ENCODE data around the gene NPEPL1. TPM values are rescaled to one million over a fixed set of nuclear protein-coding genes. Genes with fewer than 3 reads are reported as not detected.

The NPEPL1 gene
- total and polyA plus RNA-seq, 2 donors (not counting 3 experiments of a cell fraction or from before 2014, with no cell fraction given): 22.5 to 40.8 TPM

GRCh38 chr20:58666702-58667101, 25.9 kb upstream of the NPEPL1 start:
- Histone ChIP-seq H3K27me3 (ENCODE audit: control insufficient read depth in 2 of 2, insufficient read depth in 2 of 2, low read length in 2 of 2) (no peaks in the 10 kb centered on the region), H3K9me3 (replicated peaks; ENCODE audit: control insufficient read depth, insufficient read depth, low read length) (no peaks in the 10 kb centered on the region), H3K4me3 (replicated peaks in 1 of 3; ENCODE audit: insufficient read depth in 1 of 3, low read depth in 1 of 3, low read length in 3 of 3) (no peak overlapping the region), H3K79me2 (ENCODE audit: control insufficient read depth, insufficient read depth, low read length) (peaks cover 48% of the 10 kb centered on the region), H3K4me2 (ENCODE audit: insufficient read depth, low read length) (no peak overlapping the region), H2AFZ (ENCODE audit: low read depth, low read length) (no peak overlapping the region), H3K9me1 (replicated peaks; ENCODE audit: control insufficient read depth, extremely low read depth, insufficient read depth, low read length) (no peaks in the 10 kb centered on the region), H3K9ac (replicated peaks; ENCODE audit: extremely low read depth, insufficient read depth, low read length) (no peak overlapping the region), H4K20me1 (replicated peaks; ENCODE audit: control insufficient read depth, extremely low read depth, insufficient read depth, low read length) (no peaks in the 10 kb centered on the region), H3K36me3 (ENCODE audit: control insufficient read depth in 2 of 2, extremely low read depth in 1 of 2, insufficient read depth in 2 of 2, low read length in 2 of 2) (peaks cover 12 to 21% of the 10 kb centered on the region in 2 experiments), H3K27ac (ENCODE audit: insufficient read depth, low read depth, low read length) (no peak overlapping the region), H3K4me1 (ENCODE audit: control insufficient read depth, extremely low read depth, insufficient read depth, low read length) (peaks cover 6% of the 10 kb centered on the region)
- CTCF ChIA-PET: interaction anchor here (2.1 kb wide), 1 partner anchor 175 kb away, joined by 5 read pairs; no protein-coding TSS in a partner anchor
- dilution Hi-C loops (cut with MboI; ENCODE audit: extremely low pct_ligation_motif_present, low sequenced_read_pairs): loop anchor here (25.0 kb wide), 1 partner anchor 429 kb away; the partner anchor contains the start of gene ANKRD60
- POLR2A ChIA-PET: no interaction called here
- TF ChIP-seq MAX (IDR thresholded peaks at IDR 0.05; ENCODE audit: insufficient read depth, insufficient read length): no peak
- no peak for TF ChIP-seq POLR2A (IDR thresholded peaks at IDR 0.05; ENCODE audit: low read depth, low read length)
- TF ChIP-seq EZH2 (IDR thresholded peaks at IDR 0.05; ENCODE audit: borderline replicate concordance, low read depth, low read length, severe bottlenecking): no peak
- no peak for TF ChIP-seq POLR2AphosphoS5 (IDR thresholded peaks at IDR 0.05; ENCODE audit: insufficient read depth, low read depth, low read length)
- no peak for TF ChIP-seq CTCF (IDR thresholded peaks at IDR 0.05; ENCODE audit: extremely low read depth in 1 of 2, insufficient read depth in 1 of 2, low read depth in 1 of 2, low read length in 2 of 2)
- TF ChIP-seq MYC (IDR thresholded peaks at IDR 0.05; ENCODE audit: low read depth, low read length): no peak
- TF ChIP-seq FOS (IDR thresholded peaks at IDR 0.05; ENCODE audit: borderline replicate concordance, insufficient read depth, low read length): no peak
- no peak for TF ChIP-seq GATA2 (IDR thresholded peaks at IDR 0.05; ENCODE audit: insufficient read depth, insufficient read length, low read depth, low read length)
- no peak for TF ChIP-seq JUN (IDR thresholded peaks at IDR 0.05; ENCODE audit: borderline replicate concordance, insufficient read depth, insufficient read length, low read depth)
- BruUV-seq (replicated peaks): no TSS peak
- FAIRE-seq (no peak), DNase-seq (ENCODE audit: low read depth, low spot score) (no peak)
- intact Hi-C loops (cut with micrococcal nuclease): no loop called here

Data from endothelial cell of umbilical vein (primary cell).